C4-2B (cell line): ENCODE measurements around the gene AREG.

Experiments used
- CTCF ChIP-seq: fragments of 450-650 bp; conservative IDR thresholded peaks from 2 replicates; pipeline ENCODE4 v1.5.1; 2017; ENCODE audit warnings: mild to moderate bottlenecking
- ZFX ChIP-seq: fragments of 450-650 bp; IDR thresholded peaks from 2 replicates; pipeline ENCODE4 v1.6.1; 2017

- TF ChIP-seq CTCF, result no peak
- no peak for TF ChIP-seq ZFX
These were observed 18.8 kb upstream of the AREG start for GRCh38 chr4:74426101-74426500.
